Measurements from ENCODE around the gene GALNT1. TPM values are rescaled to one million over a fixed set of nuclear protein-coding genes. Genes with fewer than 3 reads are reported as not detected.

Gene GALNT1
- total RNA-seq, 1 donor from 2014 or later = 47.8 TPM

- Histone ChIP-seq H3K27ac (replicated peaks) (no peak overlapping the region), H3K9me3 (replicated peaks) (peaks cover 18% of the 10 kb centered on the region), H3K4me1 (no peaks in the 10 kb centered on the region), H3K36me3 (peaks cover 24% of the 10 kb centered on the region), H3K4me3 (no peak overlapping the region), H3K27me3 (ENCODE audit: low read depth) (no peaks in the 10 kb centered on the region)
- no peak for TF ChIP-seq CTCF (IDR thresholded peaks at IDR 0.05; ENCODE audit: borderline replicate concordance)
- intact Hi-C loops (cut with micrococcal nuclease) = no loop called here
- no peak for DNase-seq
Observed at GRCh38 chr18:35714539-35714938, 133.0 kb downstream of the GALNT1 start.

GRCh38 chr18:35715139-35715538 lies 133.6 kb downstream of the GALNT1 start:
- intact Hi-C loops (cut with micrococcal nuclease) = no loop called here
- Histone ChIP-seq H3K4me3 (no peak overlapping the region), H3K27ac (replicated peaks) (no peak overlapping the region), H3K4me1 (no peaks in the 10 kb centered on the region), H3K9me3 (replicated peaks) (peaks cover 24% of the 10 kb centered on the region), H3K36me3 (peaks cover 18% of the 10 kb centered on the region), H3K27me3 (ENCODE audit: low read depth) (no peaks in the 10 kb centered on the region)
- TF ChIP-seq CTCF (IDR thresholded peaks at IDR 0.05; ENCODE audit: borderline replicate concordance) = no peak
- no peak for DNase-seq

- Histone ChIP-seq H3K4me3 (no peak overlapping the region), H3K9me3 (replicated peaks) (peaks cover 24% of the 10 kb centered on the region), H3K27ac (replicated peaks) (no peak overlapping the region), H3K36me3 (peaks cover 8% of the 10 kb centered on the region), H3K4me1 (no peaks in the 10 kb centered on the region), H3K27me3 (ENCODE audit: low read depth) (peaks cover 2% of the 10 kb centered on the region)
- intact Hi-C loops (cut with micrococcal nuclease) = no loop called here
- DNase-seq = no peak
- TF ChIP-seq CTCF (IDR thresholded peaks at IDR 0.05; ENCODE audit: borderline replicate concordance) = no peak
Observed at GRCh38 chr18:35716169-35716831, 134.8 kb downstream of the GALNT1 start.

GRCh38 chr18:35717182-35717581 lies 135.6 kb downstream of the GALNT1 start:
- Histone ChIP-seq H3K4me1 (no peaks in the 10 kb centered on the region), H3K27ac (replicated peaks) (no peak overlapping the region), H3K9me3 (replicated peaks) (peaks cover 24% of the 10 kb centered on the region), H3K27me3 (ENCODE audit: low read depth) (peaks cover 4% of the 10 kb centered on the region), H3K36me3 (peaks cover 3% of the 10 kb centered on the region), H3K4me3 (no peak overlapping the region)
- no peak for TF ChIP-seq CTCF (IDR thresholded peaks at IDR 0.05; ENCODE audit: borderline replicate concordance)
- intact Hi-C loops (cut with micrococcal nuclease) = no loop called here
- DNase-seq = no peak

- peaks cover 4% of the 10 kb centered on the region for H3K27me3 ChIP-seq (ENCODE audit: low read depth)
- H3K4me3 ChIP-seq = no peak overlapping the region
- intact Hi-C loops (cut with micrococcal nuclease) = no loop called here
- H3K4me1 ChIP-seq = no peaks in the 10 kb centered on the region
- H3K27ac ChIP-seq (replicated peaks) = no peak overlapping the region
- no peaks in the 10 kb centered on the region for H3K36me3 ChIP-seq
- peaks cover 24% of the 10 kb centered on the region for H3K9me3 ChIP-seq (replicated peaks)
- no peak for DNase-seq
- no peak for TF ChIP-seq CTCF (IDR thresholded peaks at IDR 0.05; ENCODE audit: borderline replicate concordance)
Observed at GRCh38 chr18:35721431-35722081, 140.0 kb downstream of the GALNT1 start.

Data from left ventricle myocardium inferior (tissue), 1 donor.